ENCODE measurements around the gene PHACTR3.

- TF ChIP-seq EZH2 (IDR thresholded peaks at IDR 0.05; ENCODE audit: low read length, unreplicated experiment), result no peak
- TF ChIP-seq, protein P1, sequence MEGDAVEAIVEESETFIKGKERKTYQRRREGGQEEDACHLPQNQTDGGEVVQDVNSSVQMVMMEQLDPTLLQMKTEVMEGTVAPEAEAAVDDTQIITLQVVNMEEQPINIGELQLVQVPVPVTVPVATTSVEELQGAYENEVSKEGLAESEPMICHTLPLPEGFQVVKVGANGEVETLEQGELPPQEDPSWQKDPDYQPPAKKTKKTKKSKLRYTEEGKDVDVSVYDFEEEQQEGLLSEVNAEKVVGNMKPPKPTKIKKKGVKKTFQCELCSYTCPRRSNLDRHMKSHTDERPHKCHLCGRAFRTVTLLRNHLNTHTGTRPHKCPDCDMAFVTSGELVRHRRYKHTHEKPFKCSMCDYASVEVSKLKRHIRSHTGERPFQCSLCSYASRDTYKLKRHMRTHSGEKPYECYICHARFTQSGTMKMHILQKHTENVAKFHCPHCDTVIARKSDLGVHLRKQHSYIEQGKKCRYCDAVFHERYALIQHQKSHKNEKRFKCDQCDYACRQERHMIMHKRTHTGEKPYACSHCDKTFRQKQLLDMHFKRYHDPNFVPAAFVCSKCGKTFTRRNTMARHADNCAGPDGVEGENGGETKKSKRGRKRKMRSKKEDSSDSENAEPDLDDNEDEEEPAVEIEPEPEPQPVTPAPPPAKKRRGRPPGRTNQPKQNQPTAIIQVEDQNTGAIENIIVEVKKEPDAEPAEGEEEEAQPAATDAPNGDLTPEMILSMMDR (conservative IDR thresholded peaks at IDR 0.05; ENCODE audit: low read depth, low read length), result no peak
- TF ChIP-seq EZH2phosphoT487 (IDR thresholded peaks at IDR 0.05; ENCODE audit: borderline replicate concordance, low read length), result no peak
Measured at GRCh38 chr20:59599941-59600340, 4.4 kb upstream of the PHACTR3 start.
